Activated T-cell treated with anti-CD3 and anti-CD28 coated beads for 24 hours (primary cell): ENCODE results near the gene MAST2.

Source experiments
- DNase-seq: peaks from one replicate; pipeline ENCODE4 v3.0.0-alpha.2; 2020; ENCODE audit warnings: low read depth

MAST2 gene

DNA sequence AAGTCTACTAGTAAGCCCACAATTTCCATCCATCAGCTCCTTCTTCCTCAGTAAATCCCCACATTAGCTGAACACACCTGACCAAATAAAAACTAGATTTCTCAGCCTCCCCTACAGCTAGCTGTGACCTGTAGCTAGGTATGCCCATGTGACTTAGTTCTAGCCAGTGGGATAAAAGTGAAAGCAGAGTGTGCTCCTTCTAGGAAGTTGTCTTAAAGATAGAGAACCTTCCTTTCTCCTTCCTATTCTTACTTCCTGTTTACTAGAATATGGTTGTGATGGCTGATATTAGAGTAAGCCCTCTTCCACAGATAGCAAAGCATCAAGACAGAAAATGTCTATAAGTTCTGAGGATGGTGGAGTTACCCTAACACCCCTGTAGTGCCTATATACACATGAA, 262.0 kb downstream of the MAST2 start:
- no peak for DNase-seq

DNA sequence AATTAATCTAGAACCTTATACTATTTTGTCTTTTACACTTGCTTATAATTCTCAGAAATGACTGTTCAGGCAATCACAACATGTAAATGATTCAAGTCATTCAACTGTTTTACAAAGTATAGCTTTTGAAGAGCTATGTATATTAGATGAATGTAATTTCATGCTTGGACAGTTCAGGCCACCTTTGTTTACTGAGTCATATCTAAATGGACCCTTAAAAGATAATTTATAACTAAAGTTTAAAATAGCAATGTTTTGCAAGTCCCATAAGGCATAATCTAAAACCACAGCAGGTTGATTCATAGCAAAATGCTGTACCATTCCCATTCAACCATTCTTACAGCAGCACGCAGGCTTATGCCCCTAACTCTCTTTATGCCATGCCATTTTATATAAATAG, 264.2 kb downstream of the MAST2 start:
- no peak for DNase-seq

DNA sequence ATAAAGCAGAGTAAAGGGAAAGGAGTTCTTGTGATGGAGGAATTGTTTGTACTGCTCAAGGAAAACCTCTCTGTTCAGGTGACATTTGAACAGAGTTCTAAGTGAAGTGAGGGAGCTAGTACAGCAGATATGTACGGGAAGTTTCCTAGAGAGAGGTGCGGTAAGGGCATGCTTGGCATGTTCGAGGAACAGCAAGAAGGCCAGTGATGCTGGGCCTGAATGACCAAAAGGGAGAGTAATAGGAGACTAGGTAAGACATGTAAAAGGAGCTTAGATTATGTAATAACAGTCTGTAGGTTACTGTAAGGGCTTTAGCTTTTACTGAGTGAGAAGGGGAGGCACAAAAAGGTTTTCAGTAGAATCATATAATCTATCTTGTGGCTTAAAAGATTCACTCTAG, 265.1 kb downstream of the MAST2 start:
- no peak for DNase-seq

DNA sequence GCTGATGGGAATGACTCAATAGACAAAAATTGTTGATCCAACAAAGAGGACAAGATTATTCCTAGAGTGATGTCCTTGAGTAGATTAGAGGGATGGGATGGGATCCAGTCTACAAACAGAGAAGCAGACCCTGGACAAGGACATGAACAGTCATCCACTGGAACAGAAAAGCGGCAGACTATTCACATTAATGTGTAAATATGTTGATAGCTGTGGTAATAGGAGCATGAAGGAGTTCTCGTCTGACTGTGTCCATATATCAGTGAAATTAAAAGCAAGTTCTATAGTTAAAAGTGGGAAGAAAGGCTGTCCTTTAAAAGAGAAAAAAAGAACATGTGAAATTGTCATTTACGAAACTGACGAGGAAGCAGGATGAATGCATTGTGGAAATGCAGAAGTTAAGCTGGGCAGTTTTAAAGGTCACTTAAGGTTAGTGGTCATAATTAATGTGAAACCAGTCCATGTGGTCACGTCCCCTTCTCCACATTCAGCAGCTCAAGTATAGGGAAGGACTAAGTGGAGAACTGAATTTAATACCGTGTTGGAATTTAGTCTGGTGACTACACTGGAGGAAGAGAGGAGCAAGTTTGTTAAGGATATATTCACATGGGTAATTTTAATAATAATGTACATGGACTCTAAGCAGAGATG, 266.9 kb downstream of the MAST2 start:
- no peak for DNase-seq

DNA sequence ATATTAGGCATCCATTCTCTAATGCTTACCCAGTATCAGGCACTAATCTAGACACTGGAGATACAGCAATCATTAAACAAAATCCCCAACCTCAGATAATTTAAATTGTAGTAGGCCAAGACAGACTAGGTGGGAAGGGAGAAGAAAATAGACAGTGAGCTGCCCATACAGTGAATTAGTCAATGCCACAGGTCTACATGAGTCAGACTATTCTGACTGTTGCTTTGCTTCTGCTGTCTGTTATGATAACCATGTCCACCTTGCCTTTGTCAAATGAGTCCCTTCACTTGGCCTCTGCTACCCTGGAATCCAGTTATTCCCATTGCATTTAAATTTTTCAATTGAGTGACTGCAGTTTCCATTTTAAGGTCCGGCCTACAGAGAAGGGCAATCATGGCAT, 269.6 kb downstream of the MAST2 start:
- no peak for DNase-seq

DNA sequence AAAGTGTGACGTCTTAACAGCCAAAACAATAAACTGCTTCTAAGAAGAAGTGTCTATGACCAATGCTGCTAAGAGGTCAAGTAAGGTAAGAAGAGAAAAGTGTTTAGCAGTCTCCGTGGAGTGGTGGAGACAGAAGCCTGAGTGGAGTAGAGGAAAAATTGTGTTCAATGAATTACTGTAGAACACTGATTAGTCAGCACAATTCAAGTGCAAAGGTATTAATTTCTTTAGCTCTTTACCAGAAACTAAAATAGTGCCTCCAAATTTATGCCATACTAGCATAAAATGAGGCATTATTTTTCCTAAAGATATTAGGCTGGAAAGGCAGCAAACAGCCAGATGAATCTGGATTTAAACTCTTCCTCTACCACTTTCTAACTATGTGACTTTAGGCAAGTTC, 272.9 kb downstream of the MAST2 start:
- no peak for DNase-seq

DNA sequence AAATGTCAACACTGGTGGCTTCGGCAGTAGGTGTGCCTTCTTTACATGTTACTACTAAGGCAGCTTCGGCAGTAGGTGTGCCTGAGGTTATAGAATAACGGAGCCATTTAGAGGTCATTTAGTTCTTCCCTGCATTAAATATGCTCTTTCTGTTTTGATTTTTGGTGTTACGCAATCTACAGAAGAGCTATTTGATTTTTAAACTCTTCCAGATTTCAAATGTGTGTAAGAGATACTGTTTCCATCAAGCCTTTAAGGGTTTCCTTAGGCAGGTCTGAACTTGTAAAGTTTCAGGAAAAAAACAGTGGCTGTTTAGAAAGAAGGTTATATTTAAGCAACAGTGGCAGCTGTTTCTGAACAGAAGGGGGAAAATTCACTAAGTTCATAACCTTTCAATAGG, 274.2 kb downstream of the MAST2 start:
- no peak for DNase-seq

DNA sequence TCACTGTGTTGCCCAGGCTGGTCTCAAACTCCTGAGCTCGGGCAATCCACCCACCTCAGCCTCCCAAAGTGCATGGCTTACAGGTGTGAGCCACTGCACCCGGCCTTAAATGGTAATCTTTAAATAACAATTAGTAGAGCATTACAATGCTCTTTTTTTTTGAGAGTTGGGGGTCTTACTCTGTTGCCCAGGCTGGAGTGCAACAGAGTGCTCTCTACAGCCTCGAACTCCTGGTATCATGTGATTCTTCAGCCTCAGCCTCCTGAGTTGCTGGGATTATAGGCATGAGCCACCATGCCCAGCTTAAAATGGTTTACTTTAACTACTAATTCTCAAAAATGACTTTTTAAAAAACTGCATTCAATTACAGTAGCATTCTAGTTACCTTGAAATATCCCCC, 276.8 kb downstream of the MAST2 start:
- no peak for DNase-seq

DNA sequence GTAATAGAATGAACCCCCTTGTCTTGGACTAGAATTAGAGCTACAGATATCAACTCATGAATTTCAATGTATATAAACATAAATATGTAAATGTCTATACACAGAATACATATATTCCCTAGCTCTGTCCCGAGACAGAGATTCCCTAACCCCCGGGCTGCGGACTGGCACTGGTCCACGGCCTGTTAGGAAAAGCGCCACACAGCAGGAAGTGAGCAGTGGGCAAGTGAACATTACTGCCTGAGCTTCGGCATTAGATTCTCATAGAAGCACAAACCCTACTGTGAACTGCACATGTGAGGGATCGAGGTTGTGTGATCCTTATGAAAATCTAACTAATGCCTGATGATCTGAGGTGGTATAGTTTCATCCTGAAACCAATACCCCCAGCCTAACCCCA, 277.8 kb downstream of the MAST2 start:
- DNase-seq: no peak

DNA sequence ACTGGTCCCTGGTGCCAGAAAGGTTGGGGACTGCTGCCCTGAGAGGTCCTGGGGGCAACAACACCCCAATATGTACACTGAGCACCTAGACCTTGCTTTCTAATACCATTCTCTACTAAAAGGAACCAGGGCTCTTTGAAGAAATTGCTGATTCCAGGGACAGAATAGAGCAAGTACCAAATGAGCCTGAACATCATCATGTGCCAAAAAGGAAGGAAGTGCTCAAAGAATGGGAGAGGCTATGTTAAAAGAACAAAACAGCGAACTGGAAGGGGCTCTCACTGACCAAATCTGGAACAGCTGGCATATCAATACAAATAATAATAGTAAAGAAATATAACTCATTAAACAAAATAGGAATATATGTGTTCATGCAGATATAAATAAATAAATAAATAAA, 278.2 kb downstream of the MAST2 start:
- DNase-seq: no peak

DNA sequence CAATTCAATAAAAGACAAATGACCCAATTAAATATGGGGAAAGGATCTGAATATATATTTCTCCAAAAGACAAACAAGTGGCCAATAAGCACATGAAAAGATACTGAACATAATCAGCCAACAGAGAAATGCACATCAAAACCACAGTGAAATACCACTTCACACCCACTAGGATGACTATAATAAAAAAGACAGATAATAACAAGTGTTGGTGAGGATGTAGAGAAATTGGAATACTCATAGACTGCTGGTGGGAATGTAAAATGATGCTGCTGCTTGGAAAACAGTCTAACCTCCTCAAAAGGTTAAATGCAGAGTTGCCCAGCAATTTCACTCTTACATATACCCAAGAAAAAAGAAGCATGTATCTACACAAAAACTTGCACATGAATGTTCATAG, 280.2 kb downstream of the MAST2 start:
- DNase-seq: no peak

DNA sequence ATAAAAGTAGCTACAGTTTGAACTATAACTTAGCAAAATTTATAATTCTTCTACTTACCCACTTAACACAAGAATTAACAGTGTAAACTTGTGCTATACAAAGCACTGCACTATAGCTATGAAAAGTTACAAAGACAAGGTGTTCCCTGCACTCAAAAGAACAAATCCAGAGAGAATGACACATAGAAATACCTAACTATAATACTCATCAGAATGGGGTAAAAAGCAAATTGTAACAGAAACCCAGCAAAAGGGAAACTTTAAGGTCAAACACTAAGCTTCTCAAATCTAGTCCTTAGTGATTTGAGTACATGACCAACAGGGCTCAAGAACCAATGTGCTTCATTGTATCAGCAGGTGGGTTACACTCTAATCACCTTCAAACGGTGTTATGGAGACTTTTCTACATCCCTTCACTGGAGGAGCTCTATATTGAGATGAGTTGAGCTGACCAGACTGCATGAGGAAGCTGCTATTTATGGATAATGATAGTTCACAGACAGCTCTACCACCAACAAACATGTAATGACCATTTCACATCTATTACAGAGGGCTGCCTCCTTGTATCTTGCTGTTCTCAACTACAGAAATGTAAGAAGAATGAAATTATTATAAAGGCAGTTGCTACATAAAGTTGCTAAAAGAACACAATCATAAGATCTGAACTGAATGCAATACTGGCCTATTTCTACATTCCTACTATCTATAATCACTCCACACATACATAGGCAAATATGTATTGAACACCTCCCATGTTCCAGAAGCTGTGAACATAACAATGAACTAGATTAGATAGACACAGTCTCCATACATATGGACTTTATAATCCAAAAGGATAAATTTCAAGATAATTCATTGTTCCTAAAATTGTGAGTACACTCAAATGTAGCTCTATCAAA, 281.4 kb downstream of the MAST2 start:
- no peak for DNase-seq
